Activated T-cell treated with anti-CD3 and anti-CD28 coated beads, Interleukin-2, amount 50 U/mL, for 72 hours (primary cell): Measurements from ENCODE around the gene SSRP1. TPM values are rescaled to one million over a fixed set of nuclear protein-coding genes. Genes with fewer than 3 reads are reported as not detected.

ENCODE experiments used
- total RNA-seq, 2 donors: library from RNA; stranded (reverse); gene quantifications; one replicate each; pipeline ENCODE4 v1.2.3, GENCODE V29; 2022

SSRP1 gene
- total RNA-seq, 2 donors from 2014 or later = 213 to 254 TPM

Other genes with a start within 250 kb of the SSRP1 start
- not detected for gene LRRC55, start 153.9 kb downstream of the SSRP1 start, total RNA-seq
- gene APLNR, start 98.6 kb downstream of the SSRP1 start, total RNA-seq = not detected
- 10 to 100 TPM; 16.9 to 23.8 TPM for gene TNKS1BP1, start 10.9 kb downstream of the SSRP1 start, total RNA-seq
- gene P2RX3, start 2.5 kb upstream of the SSRP1 start, total RNA-seq = not detected
- not detected for gene PRG3, start 45.3 kb upstream of the SSRP1 start, total RNA-seq
- gene PRG2, start 54.8 kb upstream of the SSRP1 start, total RNA-seq = 1 to 10 TPM; 3.9 to 5.2 TPM
- 100 to 1,000 TPM; 159 to 169 TPM for gene SLC43A3, start 91.2 kb upstream of the SSRP1 start, total RNA-seq
- 1 to 10 TPM in 1 of 2 donors, under 1 TPM in 1; 0.97 to 1.1 TPM for gene RTN4RL2, start 124.6 kb upstream of the SSRP1 start, total RNA-seq
- gene SLC43A1, start 179.8 kb upstream of the SSRP1 start, total RNA-seq = 10 to 100 TPM; 43.6 to 53.9 TPM
- gene TIMM10, start 194.9 kb upstream of the SSRP1 start, total RNA-seq = 100 to 1,000 TPM; 106 to 107 TPM
- gene SMTNL1, start 201.7 kb upstream of the SSRP1 start, total RNA-seq = not detected
- gene UBE2L6, start 231.8 kb upstream of the SSRP1 start, total RNA-seq = 100 to 1,000 TPM; 144 to 180 TPM